NCI-H1092 (cell line): ENCODE results near the gene PTPRD.
A peak's percentile ranks its signal among the peaks of the same experiment; 100 is the strongest.
"Not testable (repeated sequence)": the region's sequence is repeated elsewhere in the genome, so short reads cannot be mapped to it uniquely, and the experiment has no call there.

Experiments used
- DNase-seq: peaks from one replicate; lab custom pipeline; 2025; lab: John Stamatoyannopoulos, UW

Gene PTPRD

GRCh38 chr9:10479172-10479571 is 133.6 kb downstream of the PTPRD start:
- DNase-seq: no peak

DNA sequence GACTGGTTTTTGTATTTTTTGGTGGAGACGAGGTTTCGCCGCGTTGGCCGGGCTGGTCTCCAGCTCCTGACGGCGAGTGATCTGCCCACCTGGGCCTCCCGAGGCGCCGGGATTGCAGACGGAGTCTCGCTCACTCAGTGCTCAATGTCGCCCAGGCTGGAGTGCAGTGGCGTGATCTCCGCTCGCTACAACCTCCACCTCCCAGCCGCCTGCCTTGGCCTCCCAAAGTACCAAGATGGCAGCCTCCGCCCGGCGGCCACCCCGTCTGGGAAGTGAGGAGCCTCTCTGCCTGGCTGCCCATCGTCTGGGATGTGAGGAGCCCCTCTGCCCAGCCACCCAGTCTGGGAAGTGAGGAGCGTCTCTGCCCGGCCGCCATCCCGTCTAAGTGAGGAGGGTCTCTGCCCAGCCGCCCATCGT is 163.6 kb downstream of the PTPRD start:
- DNase-seq: not testable (repeated sequence)

- DNase-seq: no peak
These were observed 165.8 kb downstream of the PTPRD start for GRCh38 chr9:10447036-10447435.

DNA sequence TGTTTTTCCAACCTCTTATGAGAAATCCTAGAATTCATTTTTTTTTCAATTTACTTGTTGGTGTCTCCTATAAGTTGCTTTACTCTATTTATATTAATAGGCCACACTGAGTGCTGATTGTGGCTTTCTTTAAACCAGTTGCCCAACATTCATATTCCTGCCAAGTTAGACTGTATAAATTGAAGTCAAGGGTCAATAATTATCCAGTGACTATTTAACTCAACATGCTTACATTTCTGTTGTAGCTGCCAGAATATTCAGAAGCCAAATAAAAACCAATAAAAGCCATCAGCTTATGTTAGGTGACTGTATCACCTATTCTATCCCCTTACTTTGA is 169.0 kb downstream of the PTPRD start:
- DNase-seq: peak; percentile 20

DNA sequence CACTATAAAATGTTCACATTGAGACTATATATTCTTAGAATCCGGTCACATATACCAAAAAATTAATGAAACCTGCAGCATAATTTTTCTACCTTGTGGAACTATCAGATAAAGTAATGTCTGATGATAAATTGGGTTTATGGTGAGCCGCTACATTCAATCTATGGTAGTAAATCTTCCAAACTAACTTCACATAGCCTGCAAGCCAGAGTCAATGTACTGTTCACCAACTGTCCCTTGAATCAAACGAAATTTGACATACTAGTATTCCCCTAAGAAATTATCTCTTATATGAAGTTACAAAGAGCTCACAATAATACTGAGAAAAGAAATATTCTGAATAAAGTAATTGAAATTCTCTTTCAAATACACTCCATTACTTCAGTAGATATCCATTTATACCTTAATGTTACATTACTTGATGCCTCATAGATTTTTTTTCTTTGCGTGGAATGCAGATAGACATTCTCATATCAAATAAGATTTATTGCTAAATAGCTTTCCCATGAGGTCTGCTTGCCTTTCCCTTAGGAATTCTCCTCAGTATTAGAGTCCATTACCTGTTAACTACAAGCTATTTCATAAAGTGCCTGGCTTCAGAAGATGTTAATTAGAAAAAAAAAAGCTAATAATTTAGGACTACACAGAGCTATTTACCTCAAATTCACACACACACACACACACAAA is 169.5 kb downstream of the PTPRD start:
- no peak for DNase-seq

DNA sequence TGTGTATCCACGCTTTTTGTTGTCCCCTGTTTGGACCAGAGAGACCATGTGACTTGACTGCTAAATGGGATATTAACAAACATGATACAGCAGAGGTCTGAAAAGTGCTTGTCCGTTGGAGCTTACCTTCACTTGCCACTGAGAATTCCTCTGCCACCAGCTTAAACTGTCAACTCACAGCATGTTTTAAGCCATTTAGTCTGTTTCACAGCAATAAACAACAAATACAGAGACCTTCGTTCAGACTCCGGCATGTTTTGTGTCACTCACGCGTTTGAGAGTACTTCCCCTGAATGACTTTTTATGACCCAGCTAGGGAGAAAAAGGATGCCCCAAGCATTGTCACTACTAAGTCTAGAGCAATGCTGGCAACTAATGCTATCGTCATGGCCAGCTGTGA is 173.8 kb downstream of the PTPRD start:
- no peak for DNase-seq

DNA sequence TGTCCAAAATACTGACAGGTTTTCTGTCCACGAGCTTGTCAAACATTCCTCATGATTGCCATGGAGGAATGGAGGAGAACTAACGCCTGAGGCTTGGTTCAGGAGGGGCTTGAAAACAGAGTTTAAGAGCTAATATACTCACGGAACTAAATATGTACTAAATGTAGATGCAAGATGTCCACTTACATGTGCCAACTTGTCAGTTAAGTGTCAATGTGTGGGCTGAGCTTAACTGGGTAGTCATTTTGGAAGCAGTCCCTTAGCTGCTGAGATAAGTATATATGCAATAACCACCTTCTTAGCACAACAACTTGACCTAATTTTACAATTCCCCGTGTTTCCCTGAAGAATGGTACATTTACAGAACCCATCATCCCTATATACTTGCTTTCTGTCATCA is 176.0 kb downstream of the PTPRD start:
- no peak for DNase-seq

DNA sequence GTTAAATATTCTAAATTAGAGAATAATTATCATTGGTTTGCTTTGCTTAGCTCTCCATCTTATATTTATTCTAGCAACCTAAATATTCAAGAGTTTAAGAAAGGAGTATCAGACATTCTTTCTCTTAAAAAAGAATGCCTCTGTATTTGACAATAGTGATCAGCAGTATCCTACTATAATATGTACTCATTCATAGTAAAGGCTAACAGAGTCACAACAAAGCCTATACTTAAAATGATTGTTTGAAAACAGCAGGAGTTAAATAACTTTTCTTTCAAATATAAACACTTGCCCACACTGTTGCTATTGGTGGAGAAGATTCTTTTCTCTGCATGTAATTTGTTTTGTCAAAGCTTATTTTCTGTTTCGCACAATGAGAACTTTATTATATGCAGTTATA is 178.4 kb downstream of the PTPRD start:
- no peak for DNase-seq

GRCh38 chr9:10411272-10411671 is 201.5 kb downstream of the PTPRD start:
- DNase-seq: no peak

- DNase-seq: no peak
These were observed 209.5 kb downstream of the PTPRD start for GRCh38 chr9:10403283-10403682.

DNA sequence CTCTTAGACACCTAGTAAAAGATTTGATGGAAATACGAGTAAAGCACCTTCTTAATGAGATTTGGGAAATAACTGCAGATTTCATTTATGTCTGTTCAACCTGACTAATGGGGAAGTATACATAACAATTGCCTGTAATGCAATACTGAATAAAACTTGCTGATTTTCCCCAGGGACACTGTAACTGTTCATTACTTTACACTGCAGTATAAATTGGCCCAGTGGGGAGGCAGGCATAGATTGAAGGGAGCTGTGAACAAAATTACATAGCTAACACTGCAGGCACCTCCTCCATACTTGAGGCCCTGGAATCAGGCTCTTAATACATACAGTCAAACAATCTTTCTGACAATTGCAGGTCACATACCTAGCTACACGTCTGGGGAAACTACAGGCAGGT is 216.2 kb downstream of the PTPRD start:
- DNase-seq: no peak

- no peak for DNase-seq
These were observed 225.5 kb downstream of the PTPRD start for GRCh38 chr9:10387282-10387681.

DNA sequence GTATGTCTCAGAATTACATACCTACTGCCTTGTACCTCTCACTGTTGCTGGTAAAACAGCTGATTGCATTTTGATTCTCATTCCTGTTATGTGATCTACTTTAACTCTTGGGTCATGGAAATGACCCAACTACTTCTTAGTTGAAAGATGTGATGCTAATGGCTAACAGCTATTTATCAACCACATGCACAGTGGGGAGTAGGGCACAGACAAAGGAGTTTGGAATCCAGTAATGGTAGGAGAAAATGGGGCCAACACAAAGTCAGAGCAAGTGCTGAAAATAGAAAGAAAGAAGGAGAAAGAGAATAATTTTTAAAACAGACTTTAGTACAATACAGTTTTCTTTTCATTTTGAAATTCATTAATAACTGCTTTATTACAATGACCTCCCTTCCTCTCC is 241.0 kb downstream of the PTPRD start:
- DNase-seq: no peak

GRCh38 chr9:10366171-10366779 is 246.5 kb downstream of the PTPRD start:
- DNase-seq: peak; percentile 63

DNA sequence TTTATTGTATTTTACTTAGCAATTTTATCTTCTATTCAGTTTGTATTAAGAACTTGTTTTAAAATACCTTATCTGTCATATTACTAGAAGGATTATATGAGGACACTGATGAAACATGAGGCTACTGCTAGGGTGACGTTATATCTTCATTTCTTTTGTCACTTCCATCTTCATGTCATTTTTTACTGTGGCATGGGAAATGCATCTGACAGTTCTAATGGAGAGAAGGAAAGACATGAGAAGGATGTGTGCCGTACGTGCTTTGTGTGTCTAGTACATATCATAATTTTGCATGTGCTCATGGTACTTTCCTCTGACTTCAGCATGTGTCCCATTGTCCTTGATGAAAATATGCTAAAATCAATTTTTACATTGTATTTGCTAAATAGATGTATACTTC is 258.2 kb downstream of the PTPRD start:
- DNase-seq: no peak

DNA sequence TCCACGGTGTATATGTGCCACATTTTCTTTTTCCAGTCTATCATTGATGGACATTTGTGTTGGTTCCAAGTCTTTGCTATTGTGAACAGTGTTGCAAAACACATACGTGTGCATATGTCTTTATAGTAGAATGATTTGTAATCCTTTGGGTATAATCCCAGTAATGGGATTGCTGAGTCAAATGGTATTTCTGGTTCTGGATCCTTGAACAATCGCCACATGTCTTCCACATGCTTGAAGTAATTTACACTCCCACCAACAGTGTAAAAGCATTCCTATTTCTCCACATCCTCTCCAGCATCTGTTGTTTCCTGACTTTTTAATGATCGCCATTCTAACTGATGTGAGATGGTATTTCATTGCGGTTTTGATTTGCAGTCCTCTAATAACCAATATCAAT is 267.2 kb downstream of the PTPRD start:
- DNase-seq: not testable (repeated sequence)

GRCh38 chr9:10341057-10341456 is 271.7 kb downstream of the PTPRD start:
- DNase-seq: no peak

GRCh38 chr9:10339152-10339551 is 273.6 kb downstream of the PTPRD start:
- no peak for DNase-seq

DNA sequence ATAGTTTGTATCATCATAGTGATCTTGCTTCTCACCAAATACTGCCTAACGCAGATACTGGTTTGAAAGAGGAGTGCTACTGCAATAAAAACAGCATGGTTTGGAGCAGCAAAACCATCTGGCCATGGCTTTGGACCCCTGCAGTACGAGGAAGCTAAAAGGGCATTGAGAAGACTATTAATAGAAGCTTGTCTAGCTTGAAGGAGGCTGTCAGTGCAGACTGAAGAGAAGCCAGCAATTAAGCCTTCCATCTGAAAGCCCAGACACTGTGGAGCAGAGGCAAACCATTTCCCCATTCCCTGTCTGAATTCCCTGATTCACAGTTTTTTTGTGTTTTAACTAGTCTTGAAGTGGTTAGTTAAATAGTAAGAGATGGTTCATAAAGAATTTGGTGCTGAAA is 281.6 kb downstream of the PTPRD start:
- no peak for DNase-seq

DNA sequence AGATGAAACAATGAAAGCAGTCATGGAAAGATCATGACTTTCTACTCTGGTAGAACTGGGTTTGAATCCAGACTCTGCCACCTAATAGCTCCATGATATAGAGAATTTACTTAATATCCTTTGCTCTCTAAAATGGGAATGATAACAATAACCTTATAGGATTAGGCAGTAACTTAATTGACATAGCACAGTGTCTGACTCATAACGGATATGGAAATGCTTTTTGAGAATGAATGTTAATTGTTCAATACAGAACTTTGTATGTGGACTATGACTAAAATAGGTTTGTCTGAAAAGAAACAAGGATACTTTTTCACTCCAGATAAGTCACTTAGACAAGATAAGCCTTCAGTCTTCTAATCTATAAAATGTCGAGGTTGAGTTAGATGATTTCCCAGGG is 330.7 kb downstream of the PTPRD start:
- DNase-seq: no peak

DNA sequence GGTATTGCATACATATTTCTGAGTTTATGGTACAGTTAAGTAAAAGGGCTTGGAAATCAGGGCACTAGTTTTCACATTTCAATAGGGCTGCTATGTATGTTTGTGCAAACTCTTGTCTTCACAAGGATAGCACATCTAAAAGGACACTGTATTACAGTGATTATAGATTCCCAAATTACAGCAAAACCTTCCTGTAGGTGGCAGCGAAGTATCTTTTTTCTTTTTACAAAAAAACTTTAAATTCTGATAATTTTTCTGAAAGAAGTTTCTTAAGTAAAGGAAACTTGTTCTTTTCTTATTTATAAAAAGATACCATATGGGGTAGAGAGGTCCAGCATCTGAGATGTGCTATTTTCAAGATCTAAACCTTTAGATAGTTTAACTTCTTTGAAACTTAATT is 337.8 kb downstream of the PTPRD start:
- no peak for DNase-seq

DNA sequence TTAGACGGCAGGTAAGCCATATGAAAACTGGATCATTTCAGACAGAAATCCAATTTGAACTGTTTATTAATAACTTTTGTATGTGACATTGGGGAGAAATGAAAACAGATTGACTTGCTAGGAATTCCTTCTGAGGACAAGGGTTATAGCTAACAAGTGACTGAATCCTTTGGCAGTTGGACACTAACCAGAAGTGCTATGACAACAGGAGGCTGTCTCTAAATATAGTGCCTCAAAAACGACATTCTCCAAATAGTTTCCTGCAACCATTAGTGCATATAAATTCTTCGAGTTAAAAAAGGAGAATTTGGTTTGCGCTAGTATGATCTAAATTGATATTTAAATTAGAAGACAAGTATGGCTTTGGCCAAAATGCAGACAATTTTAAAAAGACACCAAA is 338.6 kb downstream of the PTPRD start:
- DNase-seq: no peak

DNA sequence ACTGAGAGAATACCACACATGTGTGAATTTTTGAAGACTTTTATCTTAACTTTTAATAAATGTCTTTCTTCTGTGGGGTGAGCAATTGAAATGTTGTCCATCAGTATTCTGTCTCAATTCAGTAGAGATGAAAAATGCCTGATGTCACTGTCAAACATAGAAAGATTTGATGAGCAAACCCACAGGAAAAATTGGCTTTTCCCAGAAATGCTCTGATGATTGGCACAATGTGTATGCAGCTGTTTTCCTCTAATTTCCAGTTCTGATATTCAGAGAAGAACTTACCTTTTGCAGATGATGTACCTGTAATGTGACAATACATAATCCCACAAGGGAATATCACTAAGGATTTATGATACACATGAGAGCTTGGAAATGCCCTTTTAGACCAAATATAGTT is 340.0 kb downstream of the PTPRD start:
- no peak for DNase-seq
